H9 (cell line): ENCODE data around the gene LEKR1. TPM values are rescaled to one million over a fixed set of nuclear protein-coding genes. Genes with fewer than 3 reads are reported as not detected.

Experiments
- DNase-seq: peaks from one replicate; pipeline ENCODE4 v3.0.0-alpha.2; 2017
- H2AFZ ChIP-seq: one replicate; pipeline ENCODE4 v1.6.1; 2013; ENCODE audit warnings: mild to moderate bottlenecking, low read length, control low read depth, moderate library complexity
- H2AK5ac ChIP-seq: 2 replicates; pipeline ENCODE4 v1.6.1; 2013; ENCODE audit warnings: low read length, control low read depth, mixed read lengths; ENCODE audit not compliant: insufficient read length
- H2BK120ac ChIP-seq: one replicate; pipeline ENCODE4 v1.6.1; 2013; ENCODE audit warnings: low read depth, mild to moderate bottlenecking, low read length, control low read depth, inconsistent platforms; ENCODE audit not compliant: poor library complexity, severe bottlenecking
- H2BK12ac ChIP-seq: 2 replicates; pipeline ENCODE4 v1.6.1; 2013; ENCODE audit warnings: low read length, control low read depth, mixed read lengths, low read depth; ENCODE audit not compliant: insufficient read length
- H2BK15ac ChIP-seq: 2 replicates; pipeline ENCODE4 v1.6.1; 2013; ENCODE audit warnings: low read depth, low read length, control low read depth
- H2BK20ac ChIP-seq: one replicate; pipeline ENCODE4 v1.6.1; 2013; ENCODE audit warnings: low read depth, mild to moderate bottlenecking, low read length, control low read depth, inconsistent platforms; ENCODE audit not compliant: poor library complexity, severe bottlenecking
- H2BK5ac ChIP-seq: 2 replicates; pipeline ENCODE4 v1.6.1; 2013; ENCODE audit warnings: low read length, control low read depth, mixed read lengths; ENCODE audit not compliant: insufficient read length
- H3K14ac ChIP-seq: 2 replicates; pipeline ENCODE4 v1.6.1; 2013; ENCODE audit warnings: low read length, control low read depth; ENCODE audit not compliant: insufficient read depth
- H3K18ac ChIP-seq: 2 replicates; pipeline ENCODE4 v1.6.1; 2013; ENCODE audit warnings: low read depth, mild to moderate bottlenecking, mixed read lengths, low read length, control low read depth; ENCODE audit not compliant: insufficient read length
- H3K23ac ChIP-seq: 2 replicates; pipeline ENCODE4 v1.6.1; 2013; ENCODE audit warnings: low read length, control low read depth, mixed read lengths, low read depth; ENCODE audit not compliant: insufficient read length
- H3K23me2 ChIP-seq: 2 replicates; pipeline ENCODE4 v1.6.1; 2013; ENCODE audit warnings: low read depth, mild to moderate bottlenecking, mixed read lengths, low read length, control low read depth; ENCODE audit not compliant: insufficient read length, poor library complexity, severe bottlenecking
- H3K27ac ChIP-seq: 2 replicates; pipeline ENCODE4 v1.5.1; 2013; ENCODE audit warnings: low read length, control low read depth, mixed read lengths, low read depth; ENCODE audit not compliant: insufficient read length
- H3K27me3 ChIP-seq: 2 replicates; pipeline ENCODE4 v1.6.1; 2013; ENCODE audit warnings: low read length, control low read depth, inconsistent platforms; ENCODE audit not compliant: insufficient read depth
- H3K4ac ChIP-seq: 2 replicates; pipeline ENCODE4 v1.6.1; 2013; ENCODE audit warnings: low read depth, mild to moderate bottlenecking, control low read depth, inconsistent platforms, low read length, moderate library complexity
- H3K4me1 ChIP-seq: 2 replicates; pipeline ENCODE4 v1.6.1; 2013; ENCODE audit warnings: low read length, control low read depth, inconsistent platforms; ENCODE audit not compliant: insufficient read depth
- H3K4me2 ChIP-seq: 2 replicates; pipeline ENCODE4 v1.6.1; 2013; ENCODE audit warnings: low read length, control low read depth, mixed read lengths; ENCODE audit not compliant: insufficient read length, insufficient read depth
- H3K56ac ChIP-seq: 2 replicates; pipeline ENCODE4 v1.6.1; 2013; ENCODE audit warnings: low read depth, mild to moderate bottlenecking, mixed read lengths, low read length, control low read depth; ENCODE audit not compliant: insufficient read length
- H3K79me1 ChIP-seq: 2 replicates; pipeline ENCODE4 v1.6.1; 2013; ENCODE audit warnings: low read depth, mild to moderate bottlenecking, moderate library complexity, low read length, control low read depth, inconsistent platforms; ENCODE audit not compliant: insufficient read depth, poor library complexity, severe bottlenecking
- H3K79me2 ChIP-seq: 2 replicates; pipeline ENCODE4 v1.6.1; 2013; ENCODE audit warnings: low read length, control low read depth, inconsistent platforms; ENCODE audit not compliant: insufficient read depth
- H3K9ac ChIP-seq: 2 replicates; pipeline ENCODE4 v1.6.1; 2013; ENCODE audit warnings: low read length, control low read depth, mixed read lengths; ENCODE audit not compliant: insufficient read length; ENCODE audit errors: extremely low read depth
- H3K9me3 ChIP-seq: one replicate; pipeline ENCODE4 v1.6.1; 2013; ENCODE audit warnings: low read depth, low read length, inconsistent platforms; ENCODE audit not compliant: control insufficient read depth
- H3T11ph ChIP-seq: one replicate; pipeline ENCODE4 v1.6.1; 2013; ENCODE audit warnings: mild to moderate bottlenecking, low read length, control low read depth, inconsistent platforms
- H4K20me1 ChIP-seq: one replicate; pipeline ENCODE4 v1.6.1; 2013; ENCODE audit not compliant: control insufficient read depth, insufficient read length, insufficient read depth
- H4K5ac ChIP-seq: 2 replicates; pipeline ENCODE4 v1.6.1; 2013; ENCODE audit warnings: low read depth, mild to moderate bottlenecking, mixed read lengths, low read length, control low read depth; ENCODE audit not compliant: insufficient read length
- H4K8ac ChIP-seq: replicated peaks from 2 replicates; pipeline ENCODE4 v1.6.1; 2013; ENCODE audit warnings: low read length, control low read depth, mixed read lengths, low read depth; ENCODE audit not compliant: insufficient read length
- H4K91ac ChIP-seq: 2 replicates; pipeline ENCODE4 v1.6.1; 2013; ENCODE audit warnings: low read depth, mild to moderate bottlenecking, moderate library complexity, mixed read lengths, low read length, control low read depth; ENCODE audit not compliant: insufficient read length
- H3K27ac Mint-ChIP-seq, 3 experiments: 2 replicates in 2 of 3; 3 replicates in 1 of 3; pipeline ENCODE4 v1.8.0; 2020 to 2021; ENCODE audit warnings: mixed read lengths in 3 of 3, mild to moderate bottlenecking in 1 of 3, moderate library complexity in 1 of 3
- H3K27me3 Mint-ChIP-seq: 2 replicates; pipeline ENCODE4 v1.8.0; 2021; ENCODE audit warnings: low read depth, mild to moderate bottlenecking, moderate library complexity, mixed read lengths
- H3K36me3 Mint-ChIP-seq, 3 experiments: 2 replicates in 2 of 3; 3 replicates in 1 of 3; pipeline ENCODE4 v1.8.0; 2020 to 2021; ENCODE audit warnings: low read depth in 3 of 3, mixed read lengths in 3 of 3; ENCODE audit not compliant: insufficient read depth in 1 of 3
- H3K4me1 Mint-ChIP-seq, 2 experiments: 2 replicates each; pipeline ENCODE4 v1.8.0; 2020; ENCODE audit warnings: mixed read lengths in 2 of 2
- H3K4me3 Mint-ChIP-seq, 2 experiments: 2 replicates in 1 of 2; 3 replicates in 1 of 2; pipeline ENCODE4 v1.8.0; 2020 to 2021; ENCODE audit warnings: mild to moderate bottlenecking in 2 of 2, mixed read lengths in 2 of 2, moderate library complexity in 1 of 2
- H3K9me3 Mint-ChIP-seq, 2 experiments: 2 replicates in 1 of 2; 3 replicates in 1 of 2; pipeline ENCODE4 v1.8.0; 2020; ENCODE audit warnings: mild to moderate bottlenecking in 2 of 2, mixed read lengths in 2 of 2, moderate library complexity in 1 of 2
- CTCF ChIP-seq: fragments of 200-600 bp; sonication (generic); conservative IDR thresholded peaks from 3 replicates; pipeline ENCODE4 v1.8.0; 2021; ENCODE audit warnings: antibody characterized with exemption, mild to moderate bottlenecking
- WGBS: extraction: QIAGEN DNeasy Blood & Tissue Kit; methylation state at CpG from one replicate; pipeline ENCODE4 v1.1.7; 2013; ENCODE audit warnings: missing lambda C conversion rate, low lambda C conversion rate, mixed read lengths; ENCODE audit not compliant: insufficient read length; ENCODE audit errors: extremely low coverage; 5-methylcytosine and 5-hydroxymethylcytosine counted together
- total RNA-seq: library from RNA; stranded (reverse); gene quantifications from 2 replicates; pipeline ENCODE4 v1.2.1, GENCODE V29; 2021

The LEKR1 gene
- total RNA-seq, 1 experiment from 2014 or later = not detected

- Histone ChIP-seq H3K9ac (no peak overlapping the region), H2BK15ac (no peak overlapping the region), H3T11ph (no peak overlapping the region), H3K27me3 (no peaks in the 10 kb centered on the region), H2BK5ac (no peak overlapping the region), H2BK20ac (no peak overlapping the region), H3K79me2 (no peaks in the 10 kb centered on the region), H4K5ac (no peak overlapping the region), H3K4ac (no peak overlapping the region), H2AFZ (no peak overlapping the region), H2AK5ac (no peak overlapping the region), H4K8ac (no peak overlapping the region), H3K9me3 (no peaks in the 10 kb centered on the region), H3K4me2 (no peak overlapping the region), H4K20me1 (no peaks in the 10 kb centered on the region), H3K18ac (no peak overlapping the region), H3K23ac (no peak overlapping the region), H3K23me2 (no peaks in the 10 kb centered on the region), H2BK12ac (no peak overlapping the region), H3K79me1 (no peaks in the 10 kb centered on the region), H3K56ac (no peak overlapping the region), H3K27ac (no peak overlapping the region), H3K4me1 (no peaks in the 10 kb centered on the region), H2BK120ac (no peak overlapping the region), H3K14ac (no peak overlapping the region), H4K91ac (no peak overlapping the region)
- H3K27ac Mint-ChIP-seq = peak overlapping the region in 1 of 3 experiments; percentile 25; a peak in 1 of 7 replicates
- no peaks in the 10 kb centered on the region for H3K27me3 Mint-ChIP-seq
- WGBS = no CpG with 5 or more reads among the region's 1 CpG
- no peaks in the 10 kb centered on the region; a peak in 1 of 7 replicates for H3K36me3 Mint-ChIP-seq
- peaks cover 6% of the 10 kb centered on the region in 2 experiments for H3K4me1 Mint-ChIP-seq
- no peak overlapping the region for H3K4me3 Mint-ChIP-seq
- no peak for DNase-seq
- peaks cover 0 to 2% of the 10 kb centered on the region in 2 experiments; a peak in 2 of 5 replicates for H3K9me3 Mint-ChIP-seq
- TF ChIP-seq CTCF = no peak
These were observed 148.8 kb downstream of the LEKR1 start for GRCh38 chr3:156974931-156975330.
